Prostate gland (tissue), 2 donors: Measurements from ENCODE around the gene MIXL1.

Experiments
- POLR2AphosphoS5 ChIP-seq: sonication (generic); formaldehyde crosslinking; IDR thresholded peaks from one replicate; pipeline ENCODE4 v1.6.1; 2017; ENCODE audit warnings: antibody characterized with exemption
- TF ChIP-seq, protein P1 (sequence below), 4 experiments: fragments of 200-600 bp in 2 of 4; fragments of 450-650 bp in 2 of 4; sonication (generic) in 2 of 4; IDR thresholded peaks; 1 replicate in 3 of 4; 2 replicates in 1 of 4; pipeline ENCODE4 v1.5.1; 2016 to 2019; ENCODE audit warnings: antibody characterized with exemption in 4 of 4, mild to moderate bottlenecking in 2 of 4, moderate library complexity in 2 of 4

DNA sequence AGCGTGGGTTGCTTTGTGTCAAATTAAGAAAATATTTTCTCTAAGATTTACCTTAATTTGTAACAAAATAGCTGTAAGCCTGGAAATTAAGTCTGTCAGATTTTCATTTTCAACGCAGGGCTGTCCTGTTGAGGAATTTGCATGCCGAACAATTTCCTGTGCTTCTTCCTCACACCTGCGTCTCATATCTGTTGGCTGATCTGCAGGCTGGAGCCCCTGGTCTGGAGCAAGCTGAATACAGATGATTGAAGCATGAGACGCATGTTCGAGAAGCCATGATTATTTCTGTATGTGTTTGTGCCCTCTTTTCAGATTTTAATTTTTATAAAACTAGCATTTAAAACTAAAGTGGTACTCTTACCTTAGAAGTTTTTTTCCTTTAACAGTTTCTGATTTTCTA, 9.8 kb downstream of the MIXL1 start:
- TF ChIP-seq, protein P1, sequence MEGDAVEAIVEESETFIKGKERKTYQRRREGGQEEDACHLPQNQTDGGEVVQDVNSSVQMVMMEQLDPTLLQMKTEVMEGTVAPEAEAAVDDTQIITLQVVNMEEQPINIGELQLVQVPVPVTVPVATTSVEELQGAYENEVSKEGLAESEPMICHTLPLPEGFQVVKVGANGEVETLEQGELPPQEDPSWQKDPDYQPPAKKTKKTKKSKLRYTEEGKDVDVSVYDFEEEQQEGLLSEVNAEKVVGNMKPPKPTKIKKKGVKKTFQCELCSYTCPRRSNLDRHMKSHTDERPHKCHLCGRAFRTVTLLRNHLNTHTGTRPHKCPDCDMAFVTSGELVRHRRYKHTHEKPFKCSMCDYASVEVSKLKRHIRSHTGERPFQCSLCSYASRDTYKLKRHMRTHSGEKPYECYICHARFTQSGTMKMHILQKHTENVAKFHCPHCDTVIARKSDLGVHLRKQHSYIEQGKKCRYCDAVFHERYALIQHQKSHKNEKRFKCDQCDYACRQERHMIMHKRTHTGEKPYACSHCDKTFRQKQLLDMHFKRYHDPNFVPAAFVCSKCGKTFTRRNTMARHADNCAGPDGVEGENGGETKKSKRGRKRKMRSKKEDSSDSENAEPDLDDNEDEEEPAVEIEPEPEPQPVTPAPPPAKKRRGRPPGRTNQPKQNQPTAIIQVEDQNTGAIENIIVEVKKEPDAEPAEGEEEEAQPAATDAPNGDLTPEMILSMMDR (IDR thresholded peaks at IDR 0.05): no peak
- no peak for TF ChIP-seq POLR2AphosphoS5
